MM.1S (cell line): ENCODE measurements around the gene ZBTB1.

Experiments
- CTCF ChIP-seq: fragments of 300-600 bp; sonication (generic); IDR thresholded peaks from 2 replicates; pipeline ENCODE4 v1.5.1; 2016; ENCODE audit warnings: antibody characterized with exemption, low read length, mixed read lengths
- EZH2 ChIP-seq: fragments of 300-600 bp; sonication (generic); optimal IDR thresholded peaks from 2 replicates; pipeline ENCODE3; 2017; ENCODE audit warnings: low read depth, mild to moderate bottlenecking, antibody characterized with exemption, low read length, mixed read lengths
- EZH2phosphoT487 ChIP-seq: fragments of 300-600 bp; sonication (generic); IDR thresholded peaks from 2 replicates; pipeline ENCODE4 v1.6.1; 2018; ENCODE audit warnings: antibody characterized with exemption, low read length

GRCh38 chr14:64493455-64493854 lies 11.1 kb upstream of the ZBTB1 start:
- TF ChIP-seq EZH2phosphoT487, result no peak
- TF ChIP-seq CTCF, result no peak
- TF ChIP-seq EZH2, result no peak
